Uterus (tissue), 4 donors: ENCODE results near the gene SLC39A11. TPM values are rescaled to one million over a fixed set of nuclear protein-coding genes. Genes with fewer than 3 reads are reported as not detected.

Source experiments
- DNase-seq, 2 donors: peaks; one replicate each; pipeline ENCODE4 v3.0.0-alpha.2; 2019 to 2020
- H3K27ac ChIP-seq, 2 donors: fragments of 200-600 bp; sonication (generic); 1 replicate in 1 of 2; 2 replicates in 1 of 2; pipeline ENCODE4 v1.5.1; 2016 to 2018
- H3K27me3 ChIP-seq, 2 donors: fragments of 200-600 bp; sonication (generic); one replicate each; pipeline ENCODE4 v1.5.1; 2018 to 2019; ENCODE audit warnings: control low read depth in 1 of 2
- H3K36me3 ChIP-seq, 2 donors: fragments of 200-600 bp; sonication (generic); one replicate each; pipeline ENCODE4 v1.5.1; 2019; ENCODE audit warnings: control low read depth in 1 of 2
- H3K4me1 ChIP-seq, 2 donors: fragments of 200-600 bp; sonication (generic); one replicate each; pipeline ENCODE4 v1.5.1; 2018 to 2019; ENCODE audit warnings: control low read depth in 1 of 2
- H3K4me3 ChIP-seq, 2 donors: fragments of 200-600 bp; sonication (generic); 1 replicate in 1 of 2; 2 replicates in 1 of 2; pipeline ENCODE4 v1.5.1; 2018 to 2019; ENCODE audit warnings: mild to moderate bottlenecking in 1 of 2
- H3K9me3 ChIP-seq, 2 donors: fragments of 200-600 bp; sonication (generic); one replicate each; pipeline ENCODE4 v1.5.1; 2019; ENCODE audit warnings: control low read depth in 1 of 2
- POLR2A ChIP-seq, 2 donors: fragments of 450-650 bp; IDR thresholded peaks; one replicate each; pipeline ENCODE4 v1.6.1; 2016; ENCODE audit warnings: antibody characterized with exemption in 2 of 2, mild to moderate bottlenecking in 1 of 2, moderate library complexity in 1 of 2
- intact Hi-C: fragments of 100-400 bp; cut with DNase I; formaldehyde crosslinking; loops from one replicate; pipeline ENCODE4 v1.15.1; 2023; ENCODE audit warnings: low total_unique reads
- total RNA-seq, 4 donors: library from RNA; depleted of rRNA in 3 of 4; stranded (reverse); fragments of >200 nt in 3 of 4; gene quantifications; one replicate each; pipeline versions ENCODE4 v1.1.0 to v1.2.4, GENCODE V29; 2014 to 2023
- TF ChIP-seq, protein P1 (sequence below), 4 experiments: fragments of 200-600 bp in 2 of 4; fragments of 450-650 bp in 2 of 4; sonication (generic) in 2 of 4; IDR thresholded peaks; one replicate each; pipeline ENCODE4 v1.5.1; 2016 to 2019; ENCODE audit warnings: antibody characterized with exemption in 4 of 4, mild to moderate bottlenecking in 2 of 4, moderate library complexity in 1 of 4
- donor health status: DM: yes; HTN: yes; CAD: no.

SLC39A11 gene, protein sequence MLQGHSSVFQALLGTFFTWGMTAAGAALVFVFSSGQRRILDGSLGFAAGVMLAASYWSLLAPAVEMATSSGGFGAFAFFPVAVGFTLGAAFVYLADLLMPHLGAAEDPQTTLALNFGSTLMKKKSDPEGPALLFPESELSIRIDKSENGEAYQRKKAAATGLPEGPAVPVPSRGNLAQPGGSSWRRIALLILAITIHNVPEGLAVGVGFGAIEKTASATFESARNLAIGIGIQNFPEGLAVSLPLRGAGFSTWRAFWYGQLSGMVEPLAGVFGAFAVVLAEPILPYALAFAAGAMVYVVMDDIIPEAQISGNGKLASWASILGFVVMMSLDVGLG
- total RNA-seq = 10 to 100 TPM in 3 of 4 donors, 1 to 10 TPM in 1; 5.4 to 56.2 (median 21.0) TPM

DNA sequence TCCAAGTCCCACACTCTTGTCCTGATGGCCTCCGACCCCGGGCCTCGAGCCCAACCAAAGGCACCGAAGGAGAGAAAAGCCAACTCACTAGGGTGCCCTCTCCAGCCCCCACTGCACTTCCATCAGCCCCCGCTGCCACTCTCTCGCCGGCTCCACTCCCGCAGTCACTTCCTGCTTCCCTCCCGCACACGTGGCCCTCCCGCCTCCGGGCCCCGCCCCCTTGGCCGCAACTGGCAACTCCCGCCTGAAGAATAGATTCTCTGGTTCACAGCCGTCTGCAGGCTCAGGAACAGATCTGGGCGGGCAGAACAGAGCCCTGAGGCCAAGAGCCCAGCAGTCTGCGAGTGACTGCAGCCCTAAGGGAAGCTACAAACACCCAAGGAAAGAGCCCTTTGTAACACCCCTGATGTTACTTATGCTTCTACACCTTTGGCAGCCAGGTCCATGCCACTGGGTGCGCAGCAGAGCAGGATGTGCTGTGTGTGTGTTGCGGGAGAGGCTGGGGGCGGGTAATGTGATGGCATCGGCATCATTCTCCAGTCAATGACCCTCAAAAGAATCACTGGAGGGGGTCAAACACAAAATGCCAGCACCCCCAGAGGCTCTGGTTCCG is at the start of gene SLC39A11:
Gene SLC39A11 (minus strand): TSS at position 166 of the 613 bp plus-strand sequence. CDS start 3,924 bp downstream, outside the sequence.
- Histone ChIP-seq H3K36me3 (no peaks in the 10 kb centered on the region), H3K4me1 (peaks cover 0 to 3% of the 10 kb centered on the region in 2 donors), H3K27ac (peak within 1 kb of the TSS; percentile 62 to 74), H3K4me3 (peak within 1 kb of the TSS; percentile 61 to 74), H3K27me3 (no peaks in the 10 kb centered on the region), H3K9me3 (no peaks in the 10 kb centered on the region)
- DNase-seq = peak; percentile 89 to 92
- TF ChIP-seq POLR2A (IDR thresholded peaks at IDR 0.05) = no peak
- TF ChIP-seq, protein P1, sequence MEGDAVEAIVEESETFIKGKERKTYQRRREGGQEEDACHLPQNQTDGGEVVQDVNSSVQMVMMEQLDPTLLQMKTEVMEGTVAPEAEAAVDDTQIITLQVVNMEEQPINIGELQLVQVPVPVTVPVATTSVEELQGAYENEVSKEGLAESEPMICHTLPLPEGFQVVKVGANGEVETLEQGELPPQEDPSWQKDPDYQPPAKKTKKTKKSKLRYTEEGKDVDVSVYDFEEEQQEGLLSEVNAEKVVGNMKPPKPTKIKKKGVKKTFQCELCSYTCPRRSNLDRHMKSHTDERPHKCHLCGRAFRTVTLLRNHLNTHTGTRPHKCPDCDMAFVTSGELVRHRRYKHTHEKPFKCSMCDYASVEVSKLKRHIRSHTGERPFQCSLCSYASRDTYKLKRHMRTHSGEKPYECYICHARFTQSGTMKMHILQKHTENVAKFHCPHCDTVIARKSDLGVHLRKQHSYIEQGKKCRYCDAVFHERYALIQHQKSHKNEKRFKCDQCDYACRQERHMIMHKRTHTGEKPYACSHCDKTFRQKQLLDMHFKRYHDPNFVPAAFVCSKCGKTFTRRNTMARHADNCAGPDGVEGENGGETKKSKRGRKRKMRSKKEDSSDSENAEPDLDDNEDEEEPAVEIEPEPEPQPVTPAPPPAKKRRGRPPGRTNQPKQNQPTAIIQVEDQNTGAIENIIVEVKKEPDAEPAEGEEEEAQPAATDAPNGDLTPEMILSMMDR (IDR thresholded peaks at IDR 0.05) = peak in 1 of 4 experiments; percentile 14
- intact Hi-C loops = no loop called here

DNA sequence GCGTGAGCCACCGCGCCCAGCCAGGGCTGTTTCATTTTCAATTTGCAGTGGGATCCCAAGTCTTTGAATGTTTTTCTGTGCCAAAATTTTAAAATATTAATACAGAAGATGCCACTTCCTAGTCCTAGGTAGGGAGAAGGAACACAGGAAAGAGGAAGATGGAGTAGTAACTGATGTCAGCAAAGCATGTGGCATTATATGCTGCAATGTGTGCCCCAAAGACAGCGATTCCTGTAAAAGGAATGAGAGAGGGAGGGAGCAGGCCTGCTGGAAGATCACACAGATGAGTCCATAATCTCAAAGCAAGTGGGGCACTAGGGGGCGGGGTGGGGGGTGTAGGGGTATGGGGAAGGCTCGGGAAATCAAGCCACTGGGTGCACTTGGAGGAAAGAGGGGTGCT is 48.9 kb upstream of the SLC39A11 start:
- H3K9me3 ChIP-seq = no peaks in the 10 kb centered on the region
- no peaks in the 10 kb centered on the region for H3K36me3 ChIP-seq
- no peak for DNase-seq
- TF ChIP-seq, protein P1 (IDR thresholded peaks at IDR 0.05) = no peak
- TF ChIP-seq POLR2A (IDR thresholded peaks at IDR 0.05) = no peak
- H3K27me3 ChIP-seq = no peaks in the 10 kb centered on the region
- intact Hi-C loops = no loop called here
- H3K27ac ChIP-seq = no peak overlapping the region
- no peak overlapping the region for H3K4me3 ChIP-seq
- H3K4me1 ChIP-seq = no peaks in the 10 kb centered on the region

DNA sequence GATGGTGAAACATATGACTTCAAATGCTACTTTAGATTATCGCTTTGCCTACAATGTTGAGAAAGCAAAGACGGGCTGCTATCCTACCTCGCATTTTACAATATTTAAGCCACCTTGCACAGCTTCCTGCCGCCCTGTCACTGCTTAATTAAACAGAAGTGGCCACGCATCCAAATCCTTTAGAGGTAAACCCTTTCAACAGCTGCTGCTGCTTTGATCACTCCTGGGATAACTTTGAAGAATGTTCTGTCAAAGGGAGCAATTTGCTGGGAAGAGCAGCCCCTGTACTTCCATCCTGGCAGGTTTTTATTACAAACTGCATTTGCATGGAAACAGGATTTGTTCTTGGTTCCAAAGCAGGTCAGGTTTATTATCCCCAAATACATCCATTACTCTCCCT is 48.1 kb upstream of the SLC39A11 start:
- TF ChIP-seq POLR2A (IDR thresholded peaks at IDR 0.05) = no peak
- TF ChIP-seq, protein P1 (IDR thresholded peaks at IDR 0.05) = no peak
- Histone ChIP-seq H3K27ac (no peak overlapping the region), H3K36me3 (no peaks in the 10 kb centered on the region), H3K4me3 (no peak overlapping the region), H3K4me1 (no peaks in the 10 kb centered on the region), H3K9me3 (no peaks in the 10 kb centered on the region), H3K27me3 (no peaks in the 10 kb centered on the region)
- no peak for DNase-seq
- intact Hi-C loops = no loop called here

DNA sequence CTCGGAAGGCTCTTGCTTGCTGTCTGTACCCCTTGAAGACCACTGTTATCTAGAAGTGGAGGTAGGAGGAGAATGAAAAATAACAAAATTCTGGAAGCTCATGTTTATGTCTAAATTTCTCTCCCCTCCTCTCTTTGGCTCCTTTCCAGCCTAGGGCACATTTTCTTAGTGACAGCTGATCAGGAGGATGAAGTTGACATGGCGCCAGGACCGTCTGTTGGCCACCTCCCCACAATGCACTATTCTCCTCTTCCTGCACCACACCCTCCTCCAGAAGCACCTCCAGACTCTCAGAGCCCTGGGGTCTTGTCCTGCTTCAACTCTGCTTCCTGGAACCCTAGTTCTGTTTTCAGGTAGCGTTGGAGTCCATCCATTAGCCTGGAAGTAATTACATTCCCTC is 46.8 kb upstream of the SLC39A11 start:
- TF ChIP-seq, protein P1 (IDR thresholded peaks at IDR 0.05) = no peak
- no peak for TF ChIP-seq POLR2A (IDR thresholded peaks at IDR 0.05)
- Histone ChIP-seq H3K4me1 (no peaks in the 10 kb centered on the region), H3K9me3 (no peaks in the 10 kb centered on the region), H3K36me3 (no peaks in the 10 kb centered on the region), H3K27me3 (no peaks in the 10 kb centered on the region), H3K27ac (no peak overlapping the region), H3K4me3 (no peak overlapping the region)
- intact Hi-C loops = no loop called here
- no peak for DNase-seq

DNA sequence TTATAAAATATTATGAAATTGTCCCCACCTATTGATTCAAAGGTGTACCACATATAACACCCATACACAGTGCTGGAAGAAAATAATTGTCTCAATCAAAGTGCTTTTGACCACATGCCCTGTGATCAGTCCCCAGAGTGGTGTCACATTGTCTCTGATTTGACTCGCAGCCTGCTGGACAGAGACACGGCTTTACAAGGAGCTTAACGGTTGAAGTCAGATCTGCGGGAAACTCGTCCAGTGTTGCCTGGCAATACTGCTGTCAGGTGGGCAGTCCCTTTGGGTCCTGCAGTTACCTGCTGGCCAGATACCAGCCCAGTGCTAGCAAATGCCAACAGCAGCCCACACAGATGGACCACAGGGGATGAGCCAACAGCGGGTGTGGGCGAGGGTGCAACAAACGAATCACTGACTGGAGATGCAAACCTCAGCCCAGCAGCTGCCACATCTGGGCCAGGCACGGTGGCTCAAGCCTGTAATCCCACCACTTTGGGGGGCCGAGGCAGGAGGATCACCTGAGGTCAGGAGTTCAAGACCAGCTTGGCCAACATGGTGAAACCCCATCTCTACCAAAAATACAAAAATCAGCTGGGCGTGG is 46.2 kb upstream of the SLC39A11 start:
- no peaks in the 10 kb centered on the region for H3K9me3 ChIP-seq
- intact Hi-C loops = no loop called here
- TF ChIP-seq, protein P1 (IDR thresholded peaks at IDR 0.05) = no peak
- TF ChIP-seq POLR2A (IDR thresholded peaks at IDR 0.05) = no peak

More for the DNA sequence above, 46.2 kb upstream of the SLC39A11 start:
- H3K27me3 ChIP-seq = no peaks in the 10 kb centered on the region
- H3K27ac ChIP-seq = no peak overlapping the region
- no peak overlapping the region for H3K4me3 ChIP-seq
- no peaks in the 10 kb centered on the region for H3K4me1 ChIP-seq
- H3K36me3 ChIP-seq = no peaks in the 10 kb centered on the region
- no peak for DNase-seq
